ENCODE data around the gene ATG2B.

- TF ChIP-seq ZFP41 (tag by site-specific recombination; IDR thresholded peaks at IDR 0.05; ENCODE audit: borderline replicate concordance) (no peak), ZSCAN30 (tag by site-specific recombination; IDR thresholded peaks at IDR 0.05) (no peak), ZNF350 (tag by site-specific recombination; IDR thresholded peaks at IDR 0.05) (no peak), ZNF302 (tag by site-specific recombination; IDR thresholded peaks at IDR 0.05; ENCODE audit: low read depth) (no peak), KLF10 (tag by site-specific recombination; IDR thresholded peaks at IDR 0.05) (no peak), ZNF221 (tag by site-specific recombination; IDR thresholded peaks at IDR 0.05; ENCODE audit: borderline replicate concordance) (no peak), OVOL3 (tag by site-specific recombination; IDR thresholded peaks at IDR 0.05) (no peak), ATF2 (tag by site-specific recombination; IDR thresholded peaks at IDR 0.05; ENCODE audit: low read depth) (no peak), ZNF558 (tag by site-specific recombination; IDR thresholded peaks at IDR 0.05) (no peak)
- TF ChIP-seq, protein P1, sequence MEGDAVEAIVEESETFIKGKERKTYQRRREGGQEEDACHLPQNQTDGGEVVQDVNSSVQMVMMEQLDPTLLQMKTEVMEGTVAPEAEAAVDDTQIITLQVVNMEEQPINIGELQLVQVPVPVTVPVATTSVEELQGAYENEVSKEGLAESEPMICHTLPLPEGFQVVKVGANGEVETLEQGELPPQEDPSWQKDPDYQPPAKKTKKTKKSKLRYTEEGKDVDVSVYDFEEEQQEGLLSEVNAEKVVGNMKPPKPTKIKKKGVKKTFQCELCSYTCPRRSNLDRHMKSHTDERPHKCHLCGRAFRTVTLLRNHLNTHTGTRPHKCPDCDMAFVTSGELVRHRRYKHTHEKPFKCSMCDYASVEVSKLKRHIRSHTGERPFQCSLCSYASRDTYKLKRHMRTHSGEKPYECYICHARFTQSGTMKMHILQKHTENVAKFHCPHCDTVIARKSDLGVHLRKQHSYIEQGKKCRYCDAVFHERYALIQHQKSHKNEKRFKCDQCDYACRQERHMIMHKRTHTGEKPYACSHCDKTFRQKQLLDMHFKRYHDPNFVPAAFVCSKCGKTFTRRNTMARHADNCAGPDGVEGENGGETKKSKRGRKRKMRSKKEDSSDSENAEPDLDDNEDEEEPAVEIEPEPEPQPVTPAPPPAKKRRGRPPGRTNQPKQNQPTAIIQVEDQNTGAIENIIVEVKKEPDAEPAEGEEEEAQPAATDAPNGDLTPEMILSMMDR (tag by site-specific recombination; IDR thresholded peaks at IDR 0.05): no peak
- TF ChIP-seq, protein P2, sequence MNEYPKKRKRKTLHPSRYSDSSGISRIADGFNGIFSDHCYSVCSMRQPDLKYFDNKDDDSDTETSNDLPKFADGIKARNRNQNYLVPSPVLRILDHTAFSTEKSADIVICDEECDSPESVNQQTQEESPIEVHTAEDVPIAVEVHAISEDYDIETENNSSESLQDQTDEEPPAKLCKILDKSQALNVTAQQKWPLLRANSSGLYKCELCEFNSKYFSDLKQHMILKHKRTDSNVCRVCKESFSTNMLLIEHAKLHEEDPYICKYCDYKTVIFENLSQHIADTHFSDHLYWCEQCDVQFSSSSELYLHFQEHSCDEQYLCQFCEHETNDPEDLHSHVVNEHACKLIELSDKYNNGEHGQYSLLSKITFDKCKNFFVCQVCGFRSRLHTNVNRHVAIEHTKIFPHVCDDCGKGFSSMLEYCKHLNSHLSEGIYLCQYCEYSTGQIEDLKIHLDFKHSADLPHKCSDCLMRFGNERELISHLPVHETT (tag by site-specific recombination; IDR thresholded peaks at IDR 0.05): no peak
- TF ChIP-seq, protein P3, sequence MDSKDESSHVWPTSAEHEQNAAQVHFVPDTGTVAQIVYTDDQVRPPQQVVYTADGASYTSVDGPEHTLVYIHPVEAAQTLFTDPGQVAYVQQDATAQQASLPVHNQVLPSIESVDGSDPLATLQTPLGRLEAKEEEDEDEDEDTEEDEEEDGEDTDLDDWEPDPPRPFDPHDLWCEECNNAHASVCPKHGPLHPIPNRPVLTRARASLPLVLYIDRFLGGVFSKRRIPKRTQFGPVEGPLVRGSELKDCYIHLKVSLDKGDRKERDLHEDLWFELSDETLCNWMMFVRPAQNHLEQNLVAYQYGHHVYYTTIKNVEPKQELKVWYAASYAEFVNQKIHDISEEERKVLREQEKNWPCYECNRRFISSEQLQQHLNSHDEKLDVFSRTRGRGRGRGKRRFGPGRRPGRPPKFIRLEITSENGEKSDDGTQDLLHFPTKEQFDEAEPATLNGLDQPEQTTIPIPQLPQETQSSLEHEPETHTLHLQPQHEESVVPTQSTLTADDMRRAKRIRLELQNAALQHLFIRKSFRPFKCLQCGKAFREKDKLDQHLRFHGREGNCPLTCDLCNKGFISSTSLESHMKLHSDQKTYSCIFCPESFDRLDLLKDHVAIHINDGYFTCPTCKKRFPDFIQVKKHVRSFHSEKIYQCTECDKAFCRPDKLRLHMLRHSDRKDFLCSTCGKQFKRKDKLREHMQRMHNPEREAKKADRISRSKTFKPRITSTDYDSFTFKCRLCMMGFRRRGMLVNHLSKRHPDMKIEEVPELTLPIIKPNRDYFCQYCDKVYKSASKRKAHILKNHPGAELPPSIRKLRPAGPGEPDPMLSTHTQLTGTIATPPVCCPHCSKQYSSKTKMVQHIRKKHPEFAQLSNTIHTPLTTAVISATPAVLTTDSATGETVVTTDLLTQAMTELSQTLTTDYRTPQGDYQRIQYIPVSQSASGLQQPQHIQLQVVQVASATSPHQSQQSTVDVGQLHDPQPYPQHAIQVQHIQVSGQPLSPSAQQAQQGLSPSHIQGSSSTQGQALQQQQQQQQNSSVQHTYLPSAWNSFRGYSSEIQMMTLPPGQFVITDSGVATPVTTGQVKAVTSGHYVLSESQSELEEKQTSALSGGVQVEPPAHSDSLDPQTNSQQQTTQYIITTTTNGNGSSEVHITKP (tag by site-specific recombination; IDR thresholded peaks at IDR 0.05): no peak
- TF ChIP-seq, protein P4, sequence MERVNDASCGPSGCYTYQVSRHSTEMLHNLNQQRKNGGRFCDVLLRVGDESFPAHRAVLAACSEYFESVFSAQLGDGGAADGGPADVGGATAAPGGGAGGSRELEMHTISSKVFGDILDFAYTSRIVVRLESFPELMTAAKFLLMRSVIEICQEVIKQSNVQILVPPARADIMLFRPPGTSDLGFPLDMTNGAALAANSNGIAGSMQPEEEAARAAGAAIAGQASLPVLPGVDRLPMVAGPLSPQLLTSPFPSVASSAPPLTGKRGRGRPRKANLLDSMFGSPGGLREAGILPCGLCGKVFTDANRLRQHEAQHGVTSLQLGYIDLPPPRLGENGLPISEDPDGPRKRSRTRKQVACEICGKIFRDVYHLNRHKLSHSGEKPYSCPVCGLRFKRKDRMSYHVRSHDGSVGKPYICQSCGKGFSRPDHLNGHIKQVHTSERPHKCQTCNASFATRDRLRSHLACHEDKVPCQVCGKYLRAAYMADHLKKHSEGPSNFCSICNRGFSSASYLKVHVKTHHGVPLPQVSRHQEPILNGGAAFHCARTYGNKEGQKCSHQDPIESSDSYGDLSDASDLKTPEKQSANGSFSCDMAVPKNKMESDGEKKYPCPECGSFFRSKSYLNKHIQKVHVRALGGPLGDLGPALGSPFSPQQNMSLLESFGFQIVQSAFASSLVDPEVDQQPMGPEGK (tag by site-specific recombination; IDR thresholded peaks at IDR 0.05): no peak
- TF ChIP-seq, protein P5, sequence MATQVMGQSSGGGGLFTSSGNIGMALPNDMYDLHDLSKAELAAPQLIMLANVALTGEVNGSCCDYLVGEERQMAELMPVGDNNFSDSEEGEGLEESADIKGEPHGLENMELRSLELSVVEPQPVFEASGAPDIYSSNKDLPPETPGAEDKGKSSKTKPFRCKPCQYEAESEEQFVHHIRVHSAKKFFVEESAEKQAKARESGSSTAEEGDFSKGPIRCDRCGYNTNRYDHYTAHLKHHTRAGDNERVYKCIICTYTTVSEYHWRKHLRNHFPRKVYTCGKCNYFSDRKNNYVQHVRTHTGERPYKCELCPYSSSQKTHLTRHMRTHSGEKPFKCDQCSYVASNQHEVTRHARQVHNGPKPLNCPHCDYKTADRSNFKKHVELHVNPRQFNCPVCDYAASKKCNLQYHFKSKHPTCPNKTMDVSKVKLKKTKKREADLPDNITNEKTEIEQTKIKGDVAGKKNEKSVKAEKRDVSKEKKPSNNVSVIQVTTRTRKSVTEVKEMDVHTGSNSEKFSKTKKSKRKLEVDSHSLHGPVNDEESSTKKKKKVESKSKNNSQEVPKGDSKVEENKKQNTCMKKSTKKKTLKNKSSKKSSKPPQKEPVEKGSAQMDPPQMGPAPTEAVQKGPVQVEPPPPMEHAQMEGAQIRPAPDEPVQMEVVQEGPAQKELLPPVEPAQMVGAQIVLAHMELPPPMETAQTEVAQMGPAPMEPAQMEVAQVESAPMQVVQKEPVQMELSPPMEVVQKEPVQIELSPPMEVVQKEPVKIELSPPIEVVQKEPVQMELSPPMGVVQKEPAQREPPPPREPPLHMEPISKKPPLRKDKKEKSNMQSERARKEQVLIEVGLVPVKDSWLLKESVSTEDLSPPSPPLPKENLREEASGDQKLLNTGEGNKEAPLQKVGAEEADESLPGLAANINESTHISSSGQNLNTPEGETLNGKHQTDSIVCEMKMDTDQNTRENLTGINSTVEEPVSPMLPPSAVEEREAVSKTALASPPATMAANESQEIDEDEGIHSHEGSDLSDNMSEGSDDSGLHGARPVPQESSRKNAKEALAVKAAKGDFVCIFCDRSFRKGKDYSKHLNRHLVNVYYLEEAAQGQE (tag by site-specific recombination; IDR thresholded peaks at IDR 0.05): no peak
Observed at GRCh38 chr14:96410119-96410518, 47.0 kb upstream of the ATG2B start.

All from HEK293 (cell line).